Measurements from ENCODE around the gene LHFPL3.

The LHFPL3 gene

DNA sequence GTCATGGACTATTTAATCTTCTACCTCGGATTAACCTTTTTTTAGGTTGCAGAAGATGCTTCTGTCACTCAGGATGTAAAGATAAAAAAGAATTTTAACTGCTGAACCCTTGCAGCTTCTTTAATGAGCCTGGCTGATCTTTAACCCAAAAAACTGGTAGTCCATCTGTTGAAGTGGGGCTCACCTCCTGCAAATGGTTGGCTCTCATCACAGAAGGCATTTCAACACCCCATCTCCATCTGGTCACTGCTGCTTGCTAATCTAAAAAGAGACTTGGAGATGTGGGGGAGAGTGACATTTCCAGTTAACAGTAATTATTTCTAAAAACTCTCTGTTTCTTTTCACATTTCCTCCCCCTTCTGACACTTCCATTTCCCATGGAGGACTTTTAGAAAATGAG is 208.6 kb downstream of the LHFPL3 start:
- DNase-seq (ENCODE audit: extremely low read depth, low read depth): no peak
- no peak for TF ChIP-seq CTCF (IDR thresholded peaks at IDR 0.05; ENCODE audit: low read depth, low read length)

DNA sequence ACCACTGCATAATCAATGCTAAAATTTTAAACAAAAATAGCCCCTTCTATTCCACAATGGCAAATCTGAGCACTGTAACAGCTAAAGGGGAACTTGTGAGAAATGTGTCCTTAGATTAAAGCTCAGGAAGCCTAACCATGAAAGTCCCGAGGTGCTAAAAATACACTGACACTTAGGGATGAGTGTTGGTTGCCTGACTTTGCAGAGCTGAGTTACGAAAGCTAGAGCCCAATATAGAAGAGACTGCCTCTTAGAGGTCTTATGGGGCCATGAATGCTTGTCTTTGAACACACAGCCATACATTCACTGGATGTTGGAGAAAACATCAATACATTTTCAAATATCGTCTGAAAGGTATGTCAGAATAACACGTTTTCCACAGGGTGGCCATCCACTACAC is 209.7 kb downstream of the LHFPL3 start:
- DNase-seq (ENCODE audit: extremely low read depth, low read depth): no peak
- TF ChIP-seq CTCF (IDR thresholded peaks at IDR 0.05; ENCODE audit: low read depth, low read length): no peak

DNA sequence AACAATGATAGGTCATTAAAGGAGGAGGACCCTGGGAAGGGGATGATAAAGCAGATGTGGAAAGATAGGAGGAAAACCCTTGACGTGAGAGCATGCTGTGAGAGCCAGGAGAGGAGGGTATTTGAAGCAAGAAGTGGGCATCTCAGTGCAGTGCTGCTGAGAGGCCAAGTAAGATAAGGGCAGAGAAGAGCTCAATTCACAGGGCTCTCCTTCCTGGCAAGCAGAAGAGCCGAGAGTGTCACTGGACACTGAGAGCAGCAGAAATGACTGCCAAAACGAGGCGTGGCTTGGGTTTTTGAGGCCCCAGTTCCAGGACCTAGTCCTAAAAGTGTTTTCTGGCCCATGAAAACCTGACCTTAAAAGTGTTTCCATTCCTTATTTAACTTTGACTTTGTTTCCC is 213.5 kb downstream of the LHFPL3 start:
- no peak for DNase-seq (ENCODE audit: extremely low read depth, low read depth)
- TF ChIP-seq CTCF (IDR thresholded peaks at IDR 0.05; ENCODE audit: low read depth, low read length): no peak

DNA sequence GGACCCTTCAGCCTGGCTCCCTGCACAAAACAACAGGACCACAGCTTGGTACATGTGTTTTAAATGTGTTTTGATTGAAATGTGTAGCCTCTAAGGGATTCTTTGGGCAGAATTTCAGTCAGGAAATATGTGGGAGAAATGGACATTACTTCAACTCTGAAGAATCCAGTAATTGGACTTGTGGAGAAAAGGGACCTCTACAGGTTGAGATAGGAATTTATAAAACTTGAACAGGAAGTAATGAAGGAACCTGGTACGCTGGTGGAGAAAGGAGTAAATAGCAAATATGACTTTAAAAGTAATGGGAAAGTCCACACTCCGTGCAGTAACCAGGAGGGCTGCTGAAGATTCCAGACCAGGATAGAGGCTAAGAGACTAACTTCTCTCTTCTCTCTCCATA is 220.5 kb downstream of the LHFPL3 start:
- no peak for TF ChIP-seq CTCF (IDR thresholded peaks at IDR 0.05; ENCODE audit: low read depth, low read length)
- no peak for DNase-seq (ENCODE audit: extremely low read depth, low read depth)

DNA sequence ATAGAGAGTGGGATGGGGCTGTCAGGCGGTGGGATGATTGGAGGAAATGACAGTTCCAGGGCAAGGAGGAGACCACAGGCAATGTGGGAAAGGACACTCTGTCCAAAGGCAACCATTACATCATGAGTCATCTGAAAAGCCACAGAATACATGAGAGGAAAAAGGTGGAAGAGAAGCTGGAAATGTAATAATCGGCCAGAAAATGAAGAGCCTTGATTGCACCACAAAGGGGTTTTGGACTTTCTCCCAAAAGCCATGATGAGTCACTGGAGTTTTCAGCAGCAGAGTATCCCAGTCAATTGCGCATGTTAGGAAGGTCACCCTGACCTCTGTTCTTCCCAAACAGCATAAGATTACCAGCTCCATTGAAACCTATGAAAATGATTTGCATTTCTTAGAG is 222.0 kb downstream of the LHFPL3 start:
- DNase-seq (ENCODE audit: extremely low read depth, low read depth): no peak
- TF ChIP-seq CTCF (IDR thresholded peaks at IDR 0.05; ENCODE audit: low read depth, low read length): no peak

DNA sequence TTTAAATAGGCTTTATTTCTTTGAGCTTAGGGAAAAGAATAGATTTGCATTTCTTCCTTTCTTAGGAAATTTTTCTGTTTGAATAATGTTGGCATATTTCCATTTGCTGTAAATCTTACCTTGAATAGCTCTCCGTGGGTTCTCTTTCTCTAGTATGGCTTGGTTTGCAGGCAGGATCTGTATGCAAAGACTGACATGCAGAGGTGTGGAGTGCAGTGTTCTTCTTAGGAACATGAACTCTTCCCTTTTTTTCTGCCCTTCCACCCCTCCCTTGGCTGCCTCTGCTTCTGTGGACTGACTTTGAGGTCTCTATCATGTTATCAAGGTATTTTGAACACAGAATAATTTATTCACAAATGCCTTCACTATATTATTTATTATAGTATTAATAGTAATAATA is 222.8 kb downstream of the LHFPL3 start:
- no peak for TF ChIP-seq CTCF (IDR thresholded peaks at IDR 0.05; ENCODE audit: low read depth, low read length)
- DNase-seq (ENCODE audit: extremely low read depth, low read depth): no peak

- no peak for DNase-seq (ENCODE audit: extremely low read depth, low read depth)
- no peak for TF ChIP-seq CTCF (IDR thresholded peaks at IDR 0.05; ENCODE audit: low read depth, low read length)
Observed at GRCh38 chr7:104552102-104552501, 223.7 kb downstream of the LHFPL3 start.

Data from AG09319 (cell line).